ENCODE data around the gene MKI67.

Gene MKI67

GRCh38 chr10:128109707-128110106 lies 16.5 kb downstream of the MKI67 start:
- H3K4me3 ChIP-seq (ENCODE audit: low read length) = no peak overlapping the region
- DNase-seq (ENCODE audit: low read depth) = no peak
- TF ChIP-seq CTCF (IDR thresholded peaks at IDR 0.05; ENCODE audit: insufficient read depth, low read depth, low read length, missing control alignments) = no peak

GRCh38 chr10:128105383-128105782 lies 20.8 kb downstream of the MKI67 start:
- no peak overlapping the region for H3K4me3 ChIP-seq (ENCODE audit: low read length)
- DNase-seq (ENCODE audit: low read depth) = no peak
- TF ChIP-seq CTCF (IDR thresholded peaks at IDR 0.05; ENCODE audit: insufficient read depth, low read depth, low read length, missing control alignments) = no peak

- no peak for DNase-seq (ENCODE audit: low read depth)
- H3K4me3 ChIP-seq (ENCODE audit: low read length) = no peak overlapping the region
- no peak for TF ChIP-seq CTCF (IDR thresholded peaks at IDR 0.05; ENCODE audit: insufficient read depth, low read depth, low read length, missing control alignments)
These were observed 23.0 kb downstream of the MKI67 start for GRCh38 chr10:128103229-128103714.

- no peak for TF ChIP-seq CTCF (IDR thresholded peaks at IDR 0.05; ENCODE audit: insufficient read depth, low read depth, low read length, missing control alignments)
These were observed 23.6 kb downstream of the MKI67 start for GRCh38 chr10:128102480-128103228.

GRCh38 chr10:128101901-128102300 lies 24.3 kb downstream of the MKI67 start:
- no peak for DNase-seq (ENCODE audit: low read depth)

More at GRCh38 chr10:128102480-128103228, 23.6 kb downstream of the MKI67 start:
- DNase-seq (ENCODE audit: low read depth) = no peak
- no peak overlapping the region for H3K4me3 ChIP-seq (ENCODE audit: low read length)

GRCh38 chr10:128099901-128100300 lies 26.3 kb downstream of the MKI67 start:
- no peak overlapping the region for H3K4me3 ChIP-seq (ENCODE audit: low read length)
- no peak for DNase-seq (ENCODE audit: low read depth)
- no peak for TF ChIP-seq CTCF (IDR thresholded peaks at IDR 0.05; ENCODE audit: insufficient read depth, low read depth, low read length, missing control alignments)

More at GRCh38 chr10:128101901-128102300, 24.3 kb downstream of the MKI67 start:
- TF ChIP-seq CTCF (IDR thresholded peaks at IDR 0.05; ENCODE audit: insufficient read depth, low read depth, low read length, missing control alignments) = no peak
- H3K4me3 ChIP-seq (ENCODE audit: low read length) = no peak overlapping the region

- no peak for TF ChIP-seq CTCF (IDR thresholded peaks at IDR 0.05; ENCODE audit: insufficient read depth, low read depth, low read length, missing control alignments)
- no peak for DNase-seq (ENCODE audit: low read depth)
- no peak overlapping the region for H3K4me3 ChIP-seq (ENCODE audit: low read length)
These were observed 27.6 kb downstream of the MKI67 start for GRCh38 chr10:128098631-128099030.

All from epithelial cell of esophagus (primary cell).